ENCODE results near the gene FOXN4. TPM values are rescaled to one million over a fixed set of nuclear protein-coding genes. Genes with fewer than 3 reads are reported as not detected.

FOXN4 gene
- total and polyA plus RNA-seq, 9 of the 15 experiments (the other 6 are each of a cell fraction or from before 2014, with no cell fraction given): not detected

DNA sequence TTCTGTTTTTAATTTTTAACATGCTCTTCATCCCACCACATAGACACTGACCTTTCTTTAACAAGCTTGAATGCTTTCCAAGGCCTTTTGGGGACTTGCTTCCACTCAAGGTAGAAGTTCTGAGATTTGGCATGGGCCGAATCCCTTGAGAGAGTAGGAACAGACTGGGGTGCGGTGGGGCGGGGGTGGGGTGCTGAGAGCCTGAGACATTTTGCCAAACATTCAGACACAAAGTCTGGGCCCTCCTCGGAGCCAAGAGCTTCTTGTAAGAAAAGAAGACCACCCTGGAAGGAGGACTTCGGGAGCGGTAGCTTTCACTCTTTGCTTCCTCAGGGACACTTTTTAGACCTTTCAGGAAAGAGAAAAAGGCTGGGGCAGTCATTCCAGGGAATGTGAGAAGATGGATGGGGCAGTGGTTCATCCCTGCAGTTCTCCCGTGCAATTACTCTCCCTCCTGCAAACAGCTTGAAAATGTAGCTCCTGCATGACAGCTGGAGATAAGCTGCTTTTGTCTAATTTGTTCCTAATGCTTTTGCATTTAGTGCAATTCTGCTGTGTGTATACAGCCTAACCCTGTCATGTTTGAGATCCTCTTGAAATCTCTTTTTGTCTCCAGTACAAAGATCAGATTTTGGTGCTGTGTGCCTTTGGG lies 22.3 kb upstream of the FOXN4 start:
- Histone ChIP-seq H3K9me3 (replicated peaks; ENCODE audit: control insufficient read depth, insufficient read depth, low read depth, low read length) (no peaks in the 10 kb centered on the region), H3K9me1 (ENCODE audit: control insufficient read depth, insufficient read depth, low read length) (no peaks in the 10 kb centered on the region), H3K4me2 (ENCODE audit: insufficient read depth, low read length) (no peak overlapping the region), H2AFZ (ENCODE audit: low read depth, low read length) (no peak overlapping the region), H3K9ac (ENCODE audit: insufficient read depth in 1 of 2, low read depth in 2 of 2, low read length in 2 of 2) (no peak overlapping the region), H3K36me3 (ENCODE audit: control insufficient read depth, insufficient read depth, low read length) (no peaks in the 10 kb centered on the region), H3K27ac (ENCODE audit: extremely low read depth, low read depth, low read length) (no peak overlapping the region), H3K27me3 (ENCODE audit: control insufficient read depth in 2 of 2, insufficient read depth in 2 of 2, low read length in 2 of 2) (peaks cover 11 to 28% of the 10 kb centered on the region in 2 experiments; a peak in 4 of 5 replicates), H3K4me3 (no peak overlapping the region), H4K20me1 (replicated peaks; ENCODE audit: control insufficient read depth, insufficient read depth, low read length) (no peaks in the 10 kb centered on the region), H3K79me2 (ENCODE audit: control insufficient read depth, insufficient read depth, low read length) (no peaks in the 10 kb centered on the region), H3K4me1 (replicated peaks in 1 of 2; ENCODE audit: control insufficient read depth in 2 of 2, insufficient read depth in 2 of 2, low read length in 2 of 2) (no peaks in the 10 kb centered on the region)
- TF ChIP-seq CAMTA2 (CRISPR knock-in tag; conservative IDR thresholded peaks at IDR 0.05) (no peak), NR1H2 (CRISPR knock-in tag; IDR thresholded peaks at IDR 0.05) (no peak), ZNF263 (CRISPR knock-in tag; IDR thresholded peaks at IDR 0.05; ENCODE audit: borderline replicate concordance) (no peak), TBP (optimal IDR thresholded peaks at IDR 0.05; ENCODE audit: low read depth, low read length) (no peak), RBBP5 (IDR thresholded peaks at IDR 0.05; ENCODE audit: borderline replicate concordance, insufficient read depth, low read length, poor library complexity, severe bottlenecking) (no peak), SP1 (CRISPR knock-in tag; IDR thresholded peaks at IDR 0.05) (no peak)
- TF ChIP-seq, protein P1, sequence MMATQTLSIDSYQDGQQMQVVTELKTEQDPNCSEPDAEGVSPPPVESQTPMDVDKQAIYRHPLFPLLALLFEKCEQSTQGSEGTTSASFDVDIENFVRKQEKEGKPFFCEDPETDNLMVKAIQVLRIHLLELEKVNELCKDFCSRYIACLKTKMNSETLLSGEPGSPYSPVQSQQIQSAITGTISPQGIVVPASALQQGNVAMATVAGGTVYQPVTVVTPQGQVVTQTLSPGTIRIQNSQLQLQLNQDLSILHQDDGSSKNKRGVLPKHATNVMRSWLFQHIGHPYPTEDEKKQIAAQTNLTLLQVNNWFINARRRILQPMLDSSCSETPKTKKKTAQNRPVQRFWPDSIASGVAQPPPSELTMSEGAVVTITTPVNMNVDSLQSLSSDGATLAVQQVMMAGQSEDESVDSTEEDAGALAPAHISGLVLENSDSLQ (IDR thresholded peaks at IDR 0.05): no peak
- BruUV-seq (replicated peaks): no TSS peak
- in situ Hi-C loops (cut with MboI): no loop called here
- FAIRE-seq (no peak), DNase-seq (ENCODE audit: extremely low read depth in 1 of 4, low spot score in 3 of 4) (no peak), ATAC-seq (no peak)
- intact Hi-C loops (cut with micrococcal nuclease): no loop called here
- CTCF ChIA-PET (ENCODE audit: low intra/inter-chr PET ratio): no interaction called here
- 0% methylated on average over 7 of the region's 7 CpGs for WGBS (ENCODE audit: insufficient coverage, low coverage, missing lambda C conversion rate)
- POLR2A ChIA-PET: no interaction called here
